ENCODE data around the gene TACC3.

DNA sequence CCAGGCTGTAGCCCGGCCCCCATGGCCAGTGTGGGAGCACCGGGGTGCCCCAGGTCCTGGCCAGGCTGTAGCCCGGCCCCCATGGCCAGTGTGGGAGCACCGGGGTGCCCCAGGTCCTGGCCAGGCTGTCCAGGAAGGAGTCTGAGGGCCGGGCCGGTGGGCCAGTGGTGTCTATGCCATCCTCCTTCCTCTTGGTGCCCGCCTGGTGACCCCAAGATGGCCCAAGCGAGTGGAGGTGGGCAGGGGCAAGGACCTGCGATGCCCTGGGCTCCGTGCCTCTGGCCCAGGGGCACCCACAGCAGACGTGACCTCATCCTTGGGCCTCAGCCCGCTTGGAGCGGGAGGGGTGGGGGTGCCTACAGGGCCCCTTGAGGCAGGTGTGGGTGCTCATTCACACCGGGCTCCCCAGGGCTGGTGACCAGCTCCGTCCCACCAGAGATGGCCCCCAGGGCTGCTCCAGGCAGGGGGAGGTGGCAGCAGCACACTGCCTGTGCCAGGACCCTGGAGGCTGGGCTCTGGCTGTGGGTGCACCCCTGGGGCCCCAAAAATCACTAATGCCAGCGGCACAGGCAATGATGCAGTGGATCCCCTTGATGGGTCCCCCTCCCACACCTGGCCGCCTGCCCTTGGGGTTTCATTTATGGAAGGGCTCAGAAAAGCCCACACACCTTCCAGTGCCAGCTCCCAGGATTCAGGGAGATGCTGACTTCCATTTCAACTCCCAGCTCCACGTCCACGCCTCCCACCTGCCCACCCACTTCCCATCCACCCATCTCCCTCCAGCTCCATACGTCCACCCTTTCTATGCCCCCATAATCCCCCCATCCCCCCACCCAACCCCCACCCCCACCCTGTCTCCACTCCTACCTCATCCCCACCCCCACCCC, 35.8 kb downstream of the TACC3 start:
- TF ChIP-seq POLR2AphosphoS5 (IDR thresholded peaks at IDR 0.05) (no peak), EP300 (IDR thresholded peaks at IDR 0.05; ENCODE audit: low read depth) (no peak)
- TF ChIP-seq, protein P1, sequence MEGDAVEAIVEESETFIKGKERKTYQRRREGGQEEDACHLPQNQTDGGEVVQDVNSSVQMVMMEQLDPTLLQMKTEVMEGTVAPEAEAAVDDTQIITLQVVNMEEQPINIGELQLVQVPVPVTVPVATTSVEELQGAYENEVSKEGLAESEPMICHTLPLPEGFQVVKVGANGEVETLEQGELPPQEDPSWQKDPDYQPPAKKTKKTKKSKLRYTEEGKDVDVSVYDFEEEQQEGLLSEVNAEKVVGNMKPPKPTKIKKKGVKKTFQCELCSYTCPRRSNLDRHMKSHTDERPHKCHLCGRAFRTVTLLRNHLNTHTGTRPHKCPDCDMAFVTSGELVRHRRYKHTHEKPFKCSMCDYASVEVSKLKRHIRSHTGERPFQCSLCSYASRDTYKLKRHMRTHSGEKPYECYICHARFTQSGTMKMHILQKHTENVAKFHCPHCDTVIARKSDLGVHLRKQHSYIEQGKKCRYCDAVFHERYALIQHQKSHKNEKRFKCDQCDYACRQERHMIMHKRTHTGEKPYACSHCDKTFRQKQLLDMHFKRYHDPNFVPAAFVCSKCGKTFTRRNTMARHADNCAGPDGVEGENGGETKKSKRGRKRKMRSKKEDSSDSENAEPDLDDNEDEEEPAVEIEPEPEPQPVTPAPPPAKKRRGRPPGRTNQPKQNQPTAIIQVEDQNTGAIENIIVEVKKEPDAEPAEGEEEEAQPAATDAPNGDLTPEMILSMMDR (IDR thresholded peaks at IDR 0.05) = no peak
